Keratinocyte (primary cell): ENCODE measurements around the gene BGN. TPM values are rescaled to one million over a fixed set of nuclear protein-coding genes. Genes with fewer than 3 reads are reported as not detected.

Experiments used
- DNase-seq: peaks from one replicate; pipeline ENCODE4 v3.0.0-alpha.2; 2011; ENCODE audit warnings: low read depth, missing footprints, low spot score
- FAIRE-seq: peaks from 2 replicates; lab custom pipeline; 2011; peaks lifted over from hg19 to GRCh38; lab: Jason Lieb, UNC
- H2AFZ ChIP-seq: 2 replicates; pipeline ENCODE4 v1.6.0; 2012; ENCODE audit warnings: low read length, control low read depth, inconsistent platforms; ENCODE audit not compliant: control insufficient read depth
- H3K27ac ChIP-seq: 2 replicates; pipeline ENCODE4 v1.5.1; 2011; ENCODE audit warnings: low read length; ENCODE audit not compliant: control insufficient read depth, insufficient read depth
- H3K27me3 ChIP-seq: 3 replicates; pipeline ENCODE4 v1.6.0; 2011; ENCODE audit warnings: low read length; ENCODE audit not compliant: control insufficient read depth, insufficient read depth; ENCODE audit errors: extremely low read depth
- H3K36me3 ChIP-seq, 2 experiments: 2 replicates in 1 of 2; 3 replicates in 1 of 2; pipeline ENCODE4 v1.5.1; 2011; ENCODE audit warnings: low read length in 2 of 2, mild to moderate bottlenecking in 1 of 2; ENCODE audit not compliant: control insufficient read depth in 2 of 2, insufficient read depth in 2 of 2; ENCODE audit errors: extremely low read depth in 1 of 2
- H3K4me1 ChIP-seq: 3 replicates; pipeline ENCODE4 v1.5.1; 2011; ENCODE audit warnings: low read length; ENCODE audit not compliant: control insufficient read depth, insufficient read depth; ENCODE audit errors: extremely low read depth
- H3K4me2 ChIP-seq: 3 replicates; pipeline ENCODE4 v1.6.0; 2011; ENCODE audit warnings: low read depth, low read length; ENCODE audit not compliant: control insufficient read depth, insufficient read depth; ENCODE audit errors: extremely low read depth
- H3K4me3 ChIP-seq, 3 experiments: fragments of 200-600 bp in 1 of 3; sonication (generic) in 1 of 3; 2 replicates in 2 of 3; 3 replicates in 1 of 3; pipeline ENCODE4 v1.5.1; 2011 to 2016; ENCODE audit warnings: low read length in 3 of 3, mild to moderate bottlenecking in 3 of 3, control low read depth in 2 of 3, inconsistent platforms in 1 of 3, low read depth in 1 of 3, mixed read lengths in 1 of 3, mixed run types in 1 of 3, moderate library complexity in 1 of 3; ENCODE audit not compliant: control insufficient read depth in 2 of 3, insufficient read depth in 2 of 3; ENCODE audit errors: extremely low read depth in 1 of 3
- H3K79me2 ChIP-seq: 2 replicates; pipeline ENCODE4 v1.6.0; 2012; ENCODE audit warnings: low read length; ENCODE audit not compliant: control insufficient read depth, insufficient read depth
- H3K9ac ChIP-seq: 3 replicates; pipeline ENCODE4 v1.6.0; 2011; ENCODE audit warnings: low read length; ENCODE audit not compliant: control insufficient read depth, insufficient read depth; ENCODE audit errors: extremely low read depth
- H3K9me1 ChIP-seq: 3 replicates; pipeline ENCODE4 v1.6.0; 2011; ENCODE audit warnings: low read length; ENCODE audit not compliant: control insufficient read depth, insufficient read depth; ENCODE audit errors: extremely low read depth
- H3K9me3 ChIP-seq: 2 replicates; pipeline ENCODE4 v1.5.1; 2012; ENCODE audit warnings: low read depth, low read length; ENCODE audit not compliant: control insufficient read depth
- H4K20me1 ChIP-seq: 3 replicates; pipeline ENCODE4 v1.6.0; 2011; ENCODE audit warnings: low read length; ENCODE audit not compliant: control insufficient read depth, insufficient read depth; ENCODE audit errors: extremely low read depth
- EZH2 ChIP-seq: IDR thresholded peaks from one replicate; pipeline ENCODE4 v1.6.1; 2012; ENCODE audit warnings: inconsistent platforms, mild to moderate bottlenecking, low read length, moderate library complexity
- dilution Hi-C: fragments of 300-500 bp; cut with MboI; formaldehyde crosslinking; loops from one replicate; pipeline ENCODE4 v1.7.0; 2020; ENCODE audit warnings: low sequenced_read_pairs; ENCODE audit not compliant: extremely low pct_ligation_motif_present
- polyA plus RNA-seq, 5 experiments: library from polyadenylated mRNA; depleted of rRNA in 3 of 5; stranded (reverse) in 3 of 5; stranded (forward) in 1 of 5; unstranded in 1 of 5; fragments of >200 nt; gene quantifications; 1 replicate in 1 of 5; 2 replicates in 3 of 5; 3 replicates in 1 of 5; pipeline versions ENCODE4 v1.2.1 to v1.2.3, GENCODE V29; 2011 to 2012; ENCODE audit warnings: missing spikeins in 2 of 5, low read depth in 1 of 5, low replicate concordance in 1 of 5
- TF ChIP-seq, protein P1 (sequence below), 3 experiments: IDR thresholded peaks in 1 of 3; conservative IDR thresholded peaks in 1 of 3; optimal IDR thresholded peaks in 1 of 3; 2 replicates in 2 of 3; 3 replicates in 1 of 3; pipeline versions ENCODE3 to v1.5.1; 2011; ENCODE audit warnings: low read length in 3 of 3, mild to moderate bottlenecking in 3 of 3, moderate library complexity in 2 of 3, control low read depth in 1 of 3, inconsistent platforms in 1 of 3; ENCODE audit not compliant: insufficient read depth in 2 of 3; ENCODE audit errors: extremely low read depth in 1 of 3

Gene BGN
- polyA plus RNA-seq, 1 donor (not counting 4 experiments of a cell fraction or from before 2014, with no cell fraction given), result 0.07 TPM

DNA sequence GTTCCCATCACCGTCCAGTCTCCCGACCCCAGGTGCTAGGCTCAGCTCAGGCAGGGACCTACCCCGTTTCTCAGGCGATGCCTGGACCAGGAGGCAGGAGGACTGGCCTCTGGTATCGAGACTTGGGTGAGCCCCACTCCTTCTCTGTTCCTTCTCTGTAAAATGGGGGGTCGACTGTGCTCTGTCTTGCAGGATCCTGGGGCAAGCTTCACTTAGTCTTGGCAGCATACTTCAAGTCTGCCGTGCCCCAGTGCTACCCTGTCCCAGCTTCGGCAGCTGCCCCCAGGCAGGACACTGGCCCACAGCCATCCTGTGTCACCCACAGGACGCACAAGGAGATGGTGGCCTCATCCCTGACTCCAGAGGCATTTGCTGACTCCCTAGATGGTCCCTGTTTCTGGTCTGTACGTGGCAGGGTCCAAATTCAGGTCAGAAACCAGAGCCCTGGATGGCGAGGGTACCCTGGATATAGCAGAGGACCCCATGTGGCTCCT lies 17.4 kb upstream of the BGN start:
- DNase-seq (no peak), FAIRE-seq (no peak)
- H3K9me1 ChIP-seq, result no peaks in the 10 kb centered on the region
- H3K9me3 ChIP-seq, result no peaks in the 10 kb centered on the region
- TF ChIP-seq, protein P1, sequence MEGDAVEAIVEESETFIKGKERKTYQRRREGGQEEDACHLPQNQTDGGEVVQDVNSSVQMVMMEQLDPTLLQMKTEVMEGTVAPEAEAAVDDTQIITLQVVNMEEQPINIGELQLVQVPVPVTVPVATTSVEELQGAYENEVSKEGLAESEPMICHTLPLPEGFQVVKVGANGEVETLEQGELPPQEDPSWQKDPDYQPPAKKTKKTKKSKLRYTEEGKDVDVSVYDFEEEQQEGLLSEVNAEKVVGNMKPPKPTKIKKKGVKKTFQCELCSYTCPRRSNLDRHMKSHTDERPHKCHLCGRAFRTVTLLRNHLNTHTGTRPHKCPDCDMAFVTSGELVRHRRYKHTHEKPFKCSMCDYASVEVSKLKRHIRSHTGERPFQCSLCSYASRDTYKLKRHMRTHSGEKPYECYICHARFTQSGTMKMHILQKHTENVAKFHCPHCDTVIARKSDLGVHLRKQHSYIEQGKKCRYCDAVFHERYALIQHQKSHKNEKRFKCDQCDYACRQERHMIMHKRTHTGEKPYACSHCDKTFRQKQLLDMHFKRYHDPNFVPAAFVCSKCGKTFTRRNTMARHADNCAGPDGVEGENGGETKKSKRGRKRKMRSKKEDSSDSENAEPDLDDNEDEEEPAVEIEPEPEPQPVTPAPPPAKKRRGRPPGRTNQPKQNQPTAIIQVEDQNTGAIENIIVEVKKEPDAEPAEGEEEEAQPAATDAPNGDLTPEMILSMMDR (optimal IDR thresholded peaks at IDR 0.05 in 1 of 3, IDR thresholded peaks at IDR 0.05 in 1 of 3, conservative IDR thresholded peaks at IDR 0.05 in 1 of 3; ENCODE audit: extremely low read depth in 1 of 3, insufficient read depth in 2 of 3, low read length in 3 of 3), result no peak
- no peak for TF ChIP-seq EZH2
- no peak overlapping the region for H3K27ac ChIP-seq
- peaks cover 5% of the 10 kb centered on the region for H3K4me1 ChIP-seq
- no peak overlapping the region for H3K9ac ChIP-seq
- H3K79me2 ChIP-seq, result no peaks in the 10 kb centered on the region
- H3K27me3 ChIP-seq, result peaks cover 3% of the 10 kb centered on the region
- no peaks in the 10 kb centered on the region for H3K36me3 ChIP-seq
- H3K4me3 ChIP-seq, result no peak overlapping the region
- no peak overlapping the region for H2AFZ ChIP-seq
- no peaks in the 10 kb centered on the region for H4K20me1 ChIP-seq
- dilution Hi-C loops, result no loop called here
- no peak overlapping the region for H3K4me2 ChIP-seq

DNA sequence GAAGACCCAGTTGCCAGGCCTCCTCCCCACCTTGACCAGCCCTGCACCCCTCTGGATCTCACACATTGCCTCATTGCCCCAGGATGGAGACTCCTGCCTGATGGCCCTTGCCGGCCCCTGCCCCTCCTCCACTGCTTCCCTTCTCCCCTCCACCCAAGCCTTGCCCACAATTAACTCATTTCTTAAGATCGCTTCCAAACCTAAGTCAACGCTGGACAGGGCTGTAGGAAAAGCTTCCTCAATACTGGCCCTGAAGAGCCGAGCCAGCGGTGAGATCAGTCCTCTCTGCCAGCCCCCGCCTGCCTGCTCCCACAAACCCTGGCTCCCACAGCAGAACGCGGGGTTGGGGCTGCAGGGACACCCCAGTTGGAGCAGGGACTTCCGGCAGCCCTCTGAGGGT lies 16.9 kb upstream of the BGN start:
- Histone ChIP-seq H3K36me3 (no peaks in the 10 kb centered on the region), H3K27ac (no peak overlapping the region), H3K9me3 (no peaks in the 10 kb centered on the region), H4K20me1 (no peaks in the 10 kb centered on the region), H3K4me1 (peaks cover 5% of the 10 kb centered on the region), H3K4me2 (no peak overlapping the region), H2AFZ (no peak overlapping the region), H3K4me3 (no peak overlapping the region), H3K79me2 (no peaks in the 10 kb centered on the region), H3K27me3 (peaks cover 3% of the 10 kb centered on the region), H3K9ac (no peak overlapping the region), H3K9me1 (no peaks in the 10 kb centered on the region)
- dilution Hi-C loops, result no loop called here
- no peak for DNase-seq
- TF ChIP-seq EZH2, result no peak
- TF ChIP-seq, protein P1 (optimal IDR thresholded peaks at IDR 0.05 in 1 of 3, IDR thresholded peaks at IDR 0.05 in 1 of 3, conservative IDR thresholded peaks at IDR 0.05 in 1 of 3; ENCODE audit: extremely low read depth in 1 of 3, insufficient read depth in 2 of 3, low read length in 3 of 3), result no peak
- no peak for FAIRE-seq
